ENCODE data around the gene MARK3. TPM values are rescaled to one million over a fixed set of nuclear protein-coding genes. Genes with fewer than 3 reads are reported as not detected.
A peak's percentile ranks its signal among the peaks of the same experiment; 100 is the strongest.

The MARK3 gene
- polyA plus RNA-seq, 1 experiment, result 109 TPM

- DNase-seq (ENCODE audit: low read depth, low spot score), result no peak
- ChIA-PET POLR2A (no interaction called here), CTCF (interaction anchor here (0.7 to 3.4 kb wide), 8 partner anchors 12 to 53 kb away, joined by 3 to 22 read pairs (median 4); no protein-coding TSS in a partner anchor)
- Histone ChIP-seq H3K27me3 (ENCODE audit: control insufficient read depth, insufficient read depth, low read length) (no peaks in the 10 kb centered on the region), H3K9me3 (ENCODE audit: control insufficient read depth, insufficient read depth, low read length) (no peaks in the 10 kb centered on the region; the same call in 1 of the 2 replicates), H3K27ac (ENCODE audit: low read depth, low read length) (no peak overlapping the region), H3K4me3 (ENCODE audit: low read depth, low read length) (no peak overlapping the region)
- no peak for TF ChIP-seq CTCF (IDR thresholded peaks at IDR 0.05; ENCODE audit: low read depth, low read length)
Measured at GRCh38 chr14:103545915-103546651, 160.9 kb downstream of the MARK3 start.

DNA sequence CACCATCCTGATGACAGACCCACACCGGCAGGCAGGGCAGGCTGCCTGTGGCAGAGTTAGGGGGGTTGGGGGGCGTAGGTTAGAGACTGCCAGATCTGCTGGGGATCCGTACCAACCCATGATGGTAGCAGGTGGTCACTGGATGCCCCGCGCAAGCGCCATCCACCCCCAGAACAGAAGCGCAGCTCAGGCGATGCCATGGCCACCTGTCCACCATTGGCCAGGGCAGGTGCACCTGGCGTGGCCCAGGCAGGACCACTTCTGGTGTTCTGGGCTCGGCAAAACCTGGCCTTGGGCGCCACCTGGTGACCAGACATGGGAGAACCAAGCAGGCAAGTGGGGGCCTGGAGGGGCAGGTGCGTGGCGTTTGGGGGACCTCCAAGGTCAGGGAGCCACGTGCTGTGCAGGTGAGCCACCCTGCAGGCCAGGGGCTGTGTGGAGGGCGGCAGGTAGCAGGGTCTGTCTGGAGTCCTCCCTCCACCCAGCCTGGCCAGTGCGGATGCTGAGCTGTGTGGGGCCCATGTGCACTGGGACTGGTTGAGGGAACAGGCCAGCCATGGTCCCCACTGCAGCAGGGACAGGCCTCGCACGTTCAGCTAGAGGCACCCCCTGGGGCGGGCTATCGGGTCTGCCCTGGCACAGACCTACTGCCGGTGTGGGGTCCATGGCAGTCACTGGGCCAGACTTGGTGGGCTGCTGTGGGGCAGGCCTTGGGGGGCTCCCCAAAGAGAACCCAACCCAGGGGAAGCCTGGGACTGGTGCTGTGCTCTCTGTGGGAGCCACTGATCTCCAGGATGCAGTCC lies 161.6 kb downstream of the MARK3 start:
- ChIA-PET POLR2A (interaction anchor here (0.6 to 1.6 kb wide), 3 partner anchors 26 to 34 kb away, joined by 5 read pairs; no protein-coding TSS in a partner anchor), CTCF (interaction anchor here (0.5 to 3.4 kb wide), 15 partner anchors 8 to 54 kb away, joined by 3 to 22 read pairs (median 4); no protein-coding TSS in a partner anchor)
- Histone ChIP-seq H3K9me3 (ENCODE audit: control insufficient read depth, insufficient read depth, low read length) (no peaks in the 10 kb centered on the region; the same call in 1 of the 2 replicates), H3K27ac (ENCODE audit: low read depth, low read length) (no peak overlapping the region), H3K27me3 (ENCODE audit: control insufficient read depth, insufficient read depth, low read length) (no peaks in the 10 kb centered on the region), H3K4me3 (ENCODE audit: low read depth, low read length) (no peak overlapping the region)
- no peak for DNase-seq (ENCODE audit: low read depth, low spot score)
- peak; percentile 85 for TF ChIP-seq CTCF (IDR thresholded peaks at IDR 0.05; ENCODE audit: low read depth, low read length)

GRCh38 chr14:103547455-103547940 lies 162.3 kb downstream of the MARK3 start:
- DNase-seq (ENCODE audit: low read depth, low spot score), result no peak
- ChIA-PET POLR2A (interaction anchor here (0.6 to 1.6 kb wide), 3 partner anchors 26 to 35 kb away, joined by 5 read pairs; no protein-coding TSS in a partner anchor), CTCF (interaction anchor here (0.5 to 3.4 kb wide), 12 partner anchors 8 to 55 kb away, joined by 3 to 22 read pairs (median 4); no protein-coding TSS in a partner anchor)
- Histone ChIP-seq H3K27me3 (ENCODE audit: control insufficient read depth, insufficient read depth, low read length) (no peaks in the 10 kb centered on the region), H3K9me3 (ENCODE audit: control insufficient read depth, insufficient read depth, low read length) (no peaks in the 10 kb centered on the region; the same call in 1 of the 2 replicates), H3K4me3 (ENCODE audit: low read depth, low read length) (no peak overlapping the region), H3K27ac (ENCODE audit: low read depth, low read length) (no peak overlapping the region)
- no peak for TF ChIP-seq CTCF (IDR thresholded peaks at IDR 0.05; ENCODE audit: low read depth, low read length)

GRCh38 chr14:103547941-103548462 lies 162.8 kb downstream of the MARK3 start:
- Histone ChIP-seq H3K4me3 (ENCODE audit: low read depth, low read length) (no peak overlapping the region), H3K27me3 (ENCODE audit: control insufficient read depth, insufficient read depth, low read length) (no peaks in the 10 kb centered on the region), H3K9me3 (ENCODE audit: control insufficient read depth, insufficient read depth, low read length) (no peaks in the 10 kb centered on the region; the same call in 1 of the 2 replicates), H3K27ac (ENCODE audit: low read depth, low read length) (no peak overlapping the region)
- no peak for DNase-seq (ENCODE audit: low read depth, low spot score)
- ChIA-PET CTCF (interaction anchor here (0.9 to 3.4 kb wide), 5 partner anchors 10 to 49 kb away, joined by 3 to 22 read pairs (median 15); no protein-coding TSS in a partner anchor), POLR2A (interaction anchor here (1.4 to 1.6 kb wide), 2 partner anchors 27 to 29 kb away, joined by 5 read pairs; no protein-coding TSS in a partner anchor)
- TF ChIP-seq CTCF (IDR thresholded peaks at IDR 0.05; ENCODE audit: low read depth, low read length), result no peak

All from AG04450 (cell line).